NK-92 (cell line): ENCODE results near the gene RERE.
"Not testable (repeated sequence)": the region's sequence is repeated elsewhere in the genome, so short reads cannot be mapped to it uniquely, and the experiment has no call there.

Source experiments
- DNase-seq: peaks from one replicate; lab custom pipeline; 2025; ENCODE audit not compliant: unreplicated experiment; lab: John Stamatoyannopoulos, UW

The RERE gene

DNA sequence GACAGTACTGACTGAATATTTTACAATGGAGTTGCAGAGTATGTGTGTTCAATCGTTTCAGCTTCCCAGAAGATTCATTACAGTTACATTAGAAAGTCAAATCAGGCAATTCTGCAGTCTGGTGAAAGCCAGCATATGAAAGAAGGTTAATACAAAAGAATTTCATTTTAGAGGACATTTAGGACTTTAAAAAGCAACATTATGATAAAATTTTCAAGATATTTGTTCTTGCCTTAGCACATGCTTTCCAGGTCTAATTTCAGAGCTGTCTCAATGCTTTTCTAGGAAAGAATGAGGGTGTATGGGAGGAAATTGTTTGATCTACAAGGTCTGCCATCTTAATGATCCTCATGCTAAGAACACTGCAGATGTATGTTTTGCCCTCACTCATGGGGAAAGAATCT is 63.2 kb downstream of the RERE start:
- DNase-seq, result no peak

DNA sequence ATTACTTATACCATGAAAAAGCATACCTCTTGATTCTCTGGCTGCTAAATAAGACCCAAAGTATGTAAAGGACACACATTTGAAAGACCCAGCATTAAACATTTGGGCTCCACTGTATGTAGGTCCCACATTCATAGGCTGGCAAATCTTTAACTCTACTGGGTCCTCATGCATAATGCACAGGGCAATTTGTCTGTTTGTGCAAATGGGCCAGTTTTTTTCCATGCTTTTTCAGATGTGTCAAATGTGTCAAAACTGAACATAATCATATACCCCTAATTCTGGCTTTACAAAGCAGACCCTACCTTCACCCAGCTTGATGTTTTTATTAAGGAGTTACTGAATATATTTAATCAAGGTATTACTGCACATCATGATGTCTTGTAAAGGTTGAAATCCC is 63.7 kb downstream of the RERE start:
- DNase-seq, result no peak

GRCh38 chr1:8752921-8753713 is 64.3 kb downstream of the RERE start:
- no peak for DNase-seq

- DNase-seq, result no peak
These were observed 65.0 kb downstream of the RERE start for GRCh38 chr1:8752411-8752810.

- DNase-seq, result no peak
These were observed 65.5 kb downstream of the RERE start for GRCh38 chr1:8751984-8752383.

- no peak for DNase-seq
These were observed 69.3 kb downstream of the RERE start for GRCh38 chr1:8747879-8748825.

DNA sequence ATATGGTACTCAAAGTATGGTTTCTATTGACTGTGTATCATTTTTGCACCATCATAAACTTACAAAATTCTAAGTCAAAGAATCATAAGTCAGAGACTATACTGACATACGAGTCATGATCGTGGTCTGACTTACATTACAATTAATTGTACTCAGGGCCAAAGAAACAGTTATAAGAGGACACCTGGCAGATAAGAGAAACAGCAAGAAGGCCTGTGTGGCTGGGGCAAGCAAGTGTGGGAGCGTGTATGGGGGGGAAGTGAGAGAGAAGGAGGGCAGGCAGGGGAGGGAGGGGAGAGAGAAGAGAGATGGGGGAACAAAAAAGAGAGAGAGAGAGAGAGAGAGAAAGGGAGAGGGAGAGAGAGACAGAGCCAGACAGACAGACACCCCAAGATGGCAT is 70.9 kb downstream of the RERE start:
- DNase-seq, result no peak

DNA sequence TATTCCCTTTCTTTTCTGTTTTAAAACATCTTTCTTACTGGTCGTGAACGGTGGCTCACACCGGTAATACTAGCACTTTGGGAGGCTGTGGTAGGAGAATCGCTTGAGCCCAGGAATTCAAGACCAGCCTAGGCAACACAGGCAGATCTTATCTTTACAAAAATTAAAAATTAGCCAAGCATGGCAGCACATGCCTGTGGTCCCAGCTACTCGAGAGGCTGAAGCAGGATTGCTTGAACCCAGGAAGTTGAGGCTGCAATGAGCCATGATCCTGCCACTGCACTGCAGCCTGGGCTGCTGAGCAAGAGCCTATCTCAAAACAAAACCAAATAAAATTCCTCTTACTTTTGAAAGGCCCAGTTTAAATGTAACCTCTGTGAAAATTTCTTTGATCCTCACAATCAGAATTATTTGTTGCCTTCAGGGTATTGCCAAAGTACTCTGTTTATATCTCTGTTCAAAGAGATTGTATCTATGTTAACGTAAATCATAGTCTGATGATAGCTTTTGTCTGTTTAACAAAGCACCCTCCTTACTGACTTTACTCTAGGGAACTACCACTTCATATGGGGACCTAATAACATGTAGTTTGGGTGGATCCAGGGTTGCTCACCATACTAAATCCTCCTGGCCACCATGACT is 71.6 kb downstream of the RERE start:
- DNase-seq, result no peak

GRCh38 chr1:8745346-8745745 is 72.1 kb downstream of the RERE start:
- DNase-seq, result no peak

- DNase-seq, result no peak
These were observed 75.2 kb downstream of the RERE start for GRCh38 chr1:8742022-8742924.

- DNase-seq, result no peak
These were observed 77.4 kb downstream of the RERE start for GRCh38 chr1:8740034-8740449.

GRCh38 chr1:8739377-8739776 is 78.1 kb downstream of the RERE start:
- no peak for DNase-seq

DNA sequence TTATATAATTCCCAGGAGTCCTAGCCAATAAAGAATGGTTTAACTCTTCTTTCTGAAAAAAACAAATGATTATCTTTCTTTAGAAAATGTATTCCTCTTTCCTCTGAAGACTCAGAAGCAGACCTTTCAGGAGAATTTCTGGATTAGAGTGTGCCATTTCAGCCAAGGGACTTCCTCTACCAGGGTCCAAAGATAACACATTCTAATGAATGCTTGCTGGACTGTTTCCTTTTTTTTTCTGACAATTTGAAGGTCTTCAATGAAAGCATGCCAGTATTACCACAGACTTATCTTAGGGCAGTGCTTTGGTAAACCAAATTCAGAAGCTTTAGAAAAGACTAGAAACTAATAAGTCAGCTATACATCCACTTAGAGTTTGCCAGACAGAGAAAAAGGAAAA is 80.5 kb downstream of the RERE start:
- no peak for DNase-seq

- DNase-seq, result no peak
These were observed 84.0 kb downstream of the RERE start for GRCh38 chr1:8733484-8733883.

- DNase-seq, result no peak
These were observed 86.3 kb downstream of the RERE start for GRCh38 chr1:8731162-8731561.

GRCh38 chr1:8728464-8728863 is 89.0 kb downstream of the RERE start:
- DNase-seq, result no peak

DNA sequence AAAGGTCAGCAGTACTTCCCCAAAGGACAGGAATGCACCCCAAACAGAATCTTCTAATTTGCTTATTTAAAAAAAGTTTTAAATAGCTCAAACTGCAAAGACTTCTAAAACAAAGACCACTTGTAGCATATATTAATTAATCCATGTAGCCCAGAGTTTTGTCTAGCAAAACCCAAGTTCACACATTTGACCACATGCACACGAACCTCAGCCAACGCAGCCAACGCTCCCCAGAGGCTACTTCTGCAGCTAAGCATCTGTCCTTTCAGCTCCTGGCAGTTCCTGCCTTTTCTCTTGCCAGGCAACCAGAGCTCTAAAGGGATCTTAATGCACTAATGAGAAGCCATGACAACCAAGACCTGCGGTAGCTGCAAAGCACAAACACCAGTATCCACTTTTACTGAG is 89.6 kb downstream of the RERE start:
- DNase-seq, result no peak

GRCh38 chr1:8727316-8727715 is 90.1 kb downstream of the RERE start:
- DNase-seq, result not testable (repeated sequence)

DNA sequence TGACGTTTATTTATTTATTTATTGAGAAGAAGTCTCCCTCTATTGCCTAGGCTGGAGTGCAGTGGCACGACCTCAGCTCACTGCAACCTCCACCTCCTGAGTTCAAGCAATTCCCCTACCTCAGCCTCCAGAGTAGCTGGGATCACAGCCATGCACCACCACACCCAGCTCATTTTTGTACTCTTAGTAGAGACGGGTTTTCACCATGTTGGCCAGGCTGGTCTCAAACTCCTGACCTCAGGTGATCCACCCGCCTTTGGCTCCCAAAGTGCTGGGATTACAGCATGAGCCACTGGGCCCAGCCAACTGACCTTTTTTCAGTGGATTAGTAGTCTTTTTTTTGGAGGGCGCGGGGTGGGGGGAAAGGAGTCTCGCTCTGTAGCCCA is 90.6 kb downstream of the RERE start:
- not testable (repeated sequence) for DNase-seq

DNA sequence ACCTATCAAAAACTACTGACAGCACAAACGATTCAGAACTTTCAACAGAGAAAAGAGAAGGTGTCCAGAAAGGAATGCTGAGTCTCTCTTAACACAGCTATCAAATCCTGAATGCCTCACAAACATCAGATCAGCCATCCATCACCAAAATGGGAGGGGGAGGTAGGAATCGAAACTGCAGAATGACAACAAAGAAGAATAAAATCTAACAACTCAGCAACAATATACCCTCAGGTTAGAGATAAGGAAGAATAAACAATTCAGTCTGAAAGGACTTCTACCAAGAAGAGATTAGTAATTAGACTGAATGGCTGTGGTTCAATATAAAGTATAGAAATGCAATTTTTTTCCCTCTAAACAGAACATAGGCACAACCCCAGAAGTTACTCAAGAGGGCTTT is 94.4 kb downstream of the RERE start:
- DNase-seq, result no peak

- no peak for DNase-seq
These were observed 95.1 kb downstream of the RERE start for GRCh38 chr1:8722366-8722765.
